Epidermal melanocyte (primary cell): ENCODE results near the gene USP31.
"Not testable (repeated sequence)": the region's sequence is repeated elsewhere in the genome, so short reads cannot be mapped to it uniquely, and the experiment has no call there.

Experiments
- DNase-seq: peaks from one replicate; pipeline ENCODE4 v3.0.0; 2011; ENCODE audit warnings: low spot score; ENCODE audit not compliant: insufficient read length

USP31 gene

DNA sequence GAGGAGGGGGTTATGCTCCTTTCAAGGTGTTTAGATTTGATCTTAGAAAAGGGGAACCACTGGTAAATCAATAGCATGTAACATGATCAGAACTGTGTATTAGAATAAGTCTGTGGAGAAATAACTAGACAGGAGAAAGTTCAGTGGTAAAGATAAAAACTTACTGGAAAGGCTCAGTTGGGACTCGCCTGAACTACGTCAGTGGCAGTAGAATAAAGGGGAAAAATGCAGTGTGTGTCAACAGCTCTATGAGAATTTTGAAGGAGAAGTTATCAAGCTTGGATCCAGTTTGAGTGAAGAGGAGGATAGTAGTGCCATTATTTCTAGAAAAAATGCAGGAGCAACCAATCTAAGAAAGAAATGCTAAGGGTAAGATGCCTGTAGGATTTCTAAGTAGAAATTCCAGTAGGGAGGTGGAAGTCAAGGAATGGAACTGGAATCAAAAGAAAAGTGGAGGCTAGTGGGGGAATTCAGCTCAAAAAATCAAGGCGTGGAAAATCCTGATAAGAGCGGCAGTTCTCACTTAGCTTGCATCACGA is 48.2 kb downstream of the USP31 start:
- no peak for DNase-seq

DNA sequence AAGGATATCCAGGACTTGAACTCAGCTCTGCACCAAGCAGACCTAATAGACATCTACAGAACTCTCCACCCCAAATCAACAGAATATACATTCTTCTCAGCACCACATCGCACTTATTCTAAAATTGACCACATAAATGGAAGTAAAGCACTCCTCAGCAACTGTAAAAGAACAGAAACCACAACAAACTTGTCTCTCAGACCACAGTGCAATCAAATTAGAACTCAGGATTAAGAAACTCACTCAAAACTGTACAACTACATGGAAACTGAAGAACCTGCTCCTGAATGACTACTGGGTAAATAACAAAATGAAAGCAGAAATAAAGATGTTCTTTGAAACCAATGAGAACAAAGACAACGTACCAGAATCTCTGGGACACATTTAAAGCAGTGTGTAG is 52.8 kb downstream of the USP31 start:
- DNase-seq = not testable (repeated sequence)

DNA sequence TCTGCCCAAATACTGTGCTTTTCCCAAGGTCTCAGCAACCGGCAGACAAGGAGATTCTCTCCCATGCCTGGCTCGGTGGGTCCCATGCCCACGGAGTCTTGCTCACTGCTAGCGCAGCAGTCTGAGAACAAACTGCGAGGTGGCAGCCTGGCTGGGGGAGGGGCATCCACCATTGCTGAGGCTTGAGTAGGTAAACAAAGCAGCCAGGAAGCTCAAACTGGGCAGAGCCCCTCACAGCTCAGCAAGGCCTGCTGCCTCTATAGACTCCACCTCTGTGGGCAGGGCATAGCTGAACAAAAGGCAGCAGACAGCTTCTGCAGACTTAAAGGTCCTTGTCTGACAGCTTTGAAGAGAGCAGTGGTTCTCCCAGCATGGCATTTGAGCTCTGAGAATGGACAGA is 55.1 kb downstream of the USP31 start:
- DNase-seq = not testable (repeated sequence)

DNA sequence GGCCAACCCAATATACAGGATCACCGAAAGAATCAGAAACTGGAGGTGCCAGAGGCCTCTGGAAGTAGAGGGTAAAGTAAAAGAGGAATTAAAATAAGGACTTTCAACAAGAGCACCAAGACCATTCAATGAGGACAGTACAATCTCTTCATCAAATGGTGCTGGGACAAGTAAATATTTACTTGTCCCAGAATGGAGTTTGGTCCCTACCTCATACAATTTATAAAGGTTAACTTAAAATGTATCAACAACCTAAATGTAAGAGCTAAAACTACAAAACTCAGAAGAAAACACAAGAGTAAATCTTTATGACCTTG is 56.5 kb downstream of the USP31 start:
- no peak for DNase-seq

DNA sequence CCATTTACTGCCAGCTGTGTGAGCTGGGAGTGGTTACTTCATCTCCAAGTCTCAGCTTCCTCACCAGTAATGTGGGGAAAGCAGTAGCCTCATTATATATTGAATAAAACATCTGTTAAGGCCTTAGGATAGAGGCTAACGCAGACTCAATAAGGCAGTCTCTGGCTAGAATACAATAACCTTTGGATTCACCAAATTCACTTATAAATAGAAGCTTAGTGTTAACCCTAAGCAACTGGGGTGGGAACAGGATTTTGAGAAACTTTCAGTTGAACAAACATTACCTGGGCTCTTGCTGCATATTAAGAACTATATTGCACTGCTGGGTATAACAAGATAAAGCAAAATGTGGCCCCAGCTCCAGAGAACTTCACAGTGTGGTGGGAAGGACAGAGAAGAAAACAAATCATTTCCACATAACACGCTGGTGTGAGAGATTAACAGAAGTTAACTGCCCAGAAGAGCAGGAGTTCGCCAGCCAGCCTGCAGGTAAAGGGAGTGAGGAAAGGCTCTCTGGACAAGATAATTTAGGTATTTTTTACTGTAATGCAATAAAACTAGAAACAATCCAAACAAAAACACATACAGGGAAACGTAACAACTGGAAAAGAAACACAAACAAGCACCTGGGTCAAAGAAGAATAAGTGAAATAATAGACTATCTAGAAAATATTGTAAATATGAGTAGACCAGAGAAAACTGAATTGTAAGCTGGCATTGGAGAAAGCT is 57.0 kb downstream of the USP31 start:
- no peak for DNase-seq

DNA sequence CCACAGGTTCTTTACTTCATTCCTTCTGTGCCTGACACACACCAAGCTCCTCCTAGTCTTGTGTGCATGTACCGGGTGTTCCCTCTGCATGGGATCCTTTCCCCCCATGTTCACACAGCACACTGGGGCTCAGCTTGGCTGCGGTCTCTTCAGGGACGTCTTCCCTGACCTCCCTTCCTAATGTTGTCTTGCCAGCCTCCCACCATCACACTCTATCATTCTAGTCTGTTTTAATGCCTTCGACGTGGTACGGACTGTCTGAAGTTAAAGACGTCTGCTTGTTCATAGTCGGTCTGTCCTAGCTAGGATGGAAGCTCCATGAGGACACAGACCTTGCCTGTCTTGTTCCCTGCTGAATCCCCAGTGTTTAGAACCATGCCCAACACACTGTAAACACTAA is 60.1 kb downstream of the USP31 start:
- DNase-seq = no peak

DNA sequence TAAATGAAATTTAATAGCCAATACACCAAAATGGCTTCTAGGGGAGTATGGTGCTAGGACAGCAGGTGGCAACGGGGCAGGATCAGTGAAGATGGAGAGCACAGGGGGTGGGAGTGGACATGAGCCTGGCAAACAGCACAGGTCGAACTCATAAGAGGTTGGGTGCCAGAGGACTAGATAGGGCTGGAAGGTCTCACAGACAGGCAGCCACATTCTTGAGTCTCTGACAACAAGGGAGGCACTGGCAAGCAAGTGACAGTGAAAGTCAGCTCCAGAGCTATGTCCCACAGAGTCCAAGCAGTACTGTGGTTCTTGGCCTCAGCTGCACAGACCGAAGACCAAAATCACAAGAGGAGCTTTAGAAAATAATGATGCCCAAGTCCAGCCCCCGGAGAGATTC is 61.2 kb downstream of the USP31 start:
- no peak for DNase-seq

DNA sequence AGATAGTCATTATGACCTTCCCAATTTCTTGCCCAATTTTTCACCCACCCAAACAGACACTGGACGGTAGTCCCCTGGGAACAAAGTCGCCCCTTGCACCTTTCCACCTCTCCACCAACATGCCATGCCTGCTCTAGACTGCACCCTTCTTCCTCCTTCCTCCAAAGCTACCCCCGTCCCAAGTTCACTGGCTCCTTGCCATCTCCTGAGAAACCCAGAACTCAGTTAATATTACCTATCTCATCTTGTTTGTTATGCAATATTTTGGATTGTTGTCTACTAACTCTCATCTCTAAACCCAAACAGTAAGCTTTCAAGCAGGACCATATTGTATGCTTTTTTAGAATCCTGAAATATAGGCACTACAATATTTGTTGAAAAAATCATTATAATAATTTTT is 63.3 kb downstream of the USP31 start:
- DNase-seq = no peak

DNA sequence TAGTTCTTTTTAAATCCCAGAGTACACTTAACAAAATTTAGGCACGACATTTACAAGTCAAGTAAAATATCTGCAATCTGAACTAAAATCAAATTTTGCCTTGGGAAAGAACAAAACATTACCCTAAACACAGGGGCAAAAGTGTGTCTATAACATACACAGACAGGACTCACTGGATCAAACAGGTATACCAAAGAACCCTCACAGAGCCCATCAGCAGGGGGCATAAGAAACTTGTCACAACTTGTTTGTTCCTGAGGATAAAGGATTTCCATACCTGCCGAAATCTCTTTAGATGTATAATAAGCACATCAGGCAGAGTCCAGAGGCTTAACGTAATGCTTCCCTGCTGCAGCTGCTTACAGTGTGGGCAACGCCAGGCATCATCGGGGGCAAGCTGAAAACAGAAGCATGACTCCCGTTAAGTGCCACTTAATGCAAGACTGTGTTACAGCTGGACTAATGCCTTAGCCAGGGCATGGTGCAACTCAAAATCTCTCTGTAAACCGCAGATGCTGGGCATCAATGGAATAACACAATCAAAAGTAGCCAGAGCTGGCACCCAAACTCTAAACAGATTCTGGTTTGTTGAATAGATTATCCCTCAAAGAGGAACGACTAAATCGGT is 67.0 kb downstream of the USP31 start:
- DNase-seq = no peak

DNA sequence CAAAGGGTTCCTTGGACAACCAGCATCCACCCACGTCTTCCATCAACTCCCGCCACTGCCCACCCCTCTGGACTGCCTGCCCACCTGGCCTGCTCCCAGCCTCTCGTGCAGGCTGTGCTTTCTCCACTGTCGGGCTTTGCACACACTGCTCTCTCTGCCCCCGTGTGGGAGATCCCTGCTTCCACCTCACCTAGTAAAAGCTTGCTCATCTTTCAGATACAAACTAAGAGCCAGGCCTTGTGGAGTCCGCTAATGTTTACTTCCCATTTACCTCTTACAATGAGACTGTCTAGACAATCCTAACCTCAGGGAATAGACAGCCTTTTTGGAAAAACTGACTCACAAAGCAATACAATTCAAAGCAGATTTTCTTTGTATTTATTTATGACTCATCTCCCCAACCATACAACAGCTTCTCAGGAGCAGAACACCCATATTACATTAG is 67.6 kb downstream of the USP31 start:
- no peak for DNase-seq

DNA sequence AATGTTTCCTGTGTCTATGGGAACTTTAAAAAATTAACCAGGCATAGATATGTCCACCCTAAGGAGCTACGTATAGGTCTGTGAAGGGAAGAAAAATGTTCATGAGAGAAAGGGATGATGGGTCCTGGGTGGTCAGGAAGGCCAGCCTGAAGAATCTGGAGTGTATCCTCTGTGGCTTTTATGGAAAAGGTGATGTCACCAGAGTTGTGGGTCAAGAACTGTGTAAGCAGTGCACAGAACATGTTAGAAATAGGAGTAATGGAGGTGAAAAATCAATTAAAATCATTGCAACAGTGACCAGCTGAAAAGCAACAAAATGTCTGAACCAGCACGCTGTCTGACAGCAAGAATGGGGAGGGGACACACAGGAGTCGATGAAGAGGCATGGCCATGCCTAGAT is 68.5 kb downstream of the USP31 start:
- DNase-seq = no peak

DNA sequence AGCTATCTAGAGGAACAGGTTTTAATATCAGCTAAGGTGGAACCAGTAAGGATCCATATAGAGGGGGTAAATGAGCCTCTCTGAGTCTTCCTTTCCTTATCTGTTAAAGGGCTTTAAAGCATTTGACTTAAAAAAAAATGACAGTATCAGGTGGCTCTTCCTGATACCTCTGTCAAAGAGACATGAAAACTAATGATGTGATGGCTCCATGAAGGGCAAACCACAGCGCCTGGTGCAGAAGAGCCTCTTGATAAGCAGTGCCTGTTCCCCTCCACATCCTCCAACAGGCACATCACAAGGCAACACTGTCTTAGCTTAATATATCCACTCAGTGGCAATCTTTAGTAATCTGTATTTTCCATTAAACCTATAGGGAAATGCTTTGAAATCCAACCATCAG is 68.9 kb downstream of the USP31 start:
- DNase-seq = no peak

DNA sequence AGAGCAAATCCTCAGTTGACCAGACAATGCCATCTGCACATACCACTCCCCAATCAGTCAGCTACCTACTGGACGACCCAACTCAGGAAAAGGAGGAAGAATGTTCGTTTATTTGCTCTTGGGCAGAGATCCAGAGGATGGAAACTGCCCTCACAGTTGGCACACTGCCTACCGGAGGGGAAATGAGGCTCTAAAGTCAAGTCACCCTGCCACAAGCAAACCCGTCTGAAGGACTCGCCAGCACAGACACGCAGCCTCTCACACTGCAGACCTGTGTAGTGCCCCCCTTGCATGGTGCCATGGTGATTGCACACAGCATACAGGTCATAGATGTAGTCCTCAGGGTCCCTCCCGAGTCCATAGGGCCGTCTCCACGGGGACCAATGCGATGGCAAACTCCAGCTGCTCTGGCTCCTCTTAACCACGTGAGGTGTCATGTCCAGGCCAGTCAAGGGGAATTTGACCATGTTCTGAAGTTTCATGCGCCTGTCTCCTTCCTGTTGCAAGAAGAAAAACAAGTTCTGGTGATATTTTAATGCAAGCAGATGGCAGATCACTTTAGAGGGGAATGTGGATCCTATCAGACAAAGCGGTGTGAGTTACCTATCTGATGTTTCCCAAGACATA is 69.5 kb downstream of the USP31 start:
- DNase-seq = no peak

DNA sequence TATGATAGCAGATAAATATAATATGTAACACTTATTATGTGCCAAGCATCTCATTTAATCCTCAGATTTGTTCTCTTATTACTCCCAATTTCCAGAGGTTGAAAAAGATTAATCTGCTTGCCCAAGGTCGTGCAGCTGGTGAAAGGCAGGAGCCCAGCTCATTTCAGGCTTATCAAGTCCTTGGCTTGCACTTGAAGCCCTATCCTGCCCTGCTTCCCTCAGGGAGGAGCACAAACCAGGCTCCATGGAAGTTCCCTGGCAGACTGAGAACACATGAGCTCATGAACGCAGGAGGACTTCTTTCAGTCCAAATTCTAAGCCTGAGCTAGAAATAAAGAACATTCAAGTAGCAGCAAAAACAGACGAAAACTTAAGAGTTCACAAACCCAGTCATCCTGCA is 74.8 kb downstream of the USP31 start:
- no peak for DNase-seq

DNA sequence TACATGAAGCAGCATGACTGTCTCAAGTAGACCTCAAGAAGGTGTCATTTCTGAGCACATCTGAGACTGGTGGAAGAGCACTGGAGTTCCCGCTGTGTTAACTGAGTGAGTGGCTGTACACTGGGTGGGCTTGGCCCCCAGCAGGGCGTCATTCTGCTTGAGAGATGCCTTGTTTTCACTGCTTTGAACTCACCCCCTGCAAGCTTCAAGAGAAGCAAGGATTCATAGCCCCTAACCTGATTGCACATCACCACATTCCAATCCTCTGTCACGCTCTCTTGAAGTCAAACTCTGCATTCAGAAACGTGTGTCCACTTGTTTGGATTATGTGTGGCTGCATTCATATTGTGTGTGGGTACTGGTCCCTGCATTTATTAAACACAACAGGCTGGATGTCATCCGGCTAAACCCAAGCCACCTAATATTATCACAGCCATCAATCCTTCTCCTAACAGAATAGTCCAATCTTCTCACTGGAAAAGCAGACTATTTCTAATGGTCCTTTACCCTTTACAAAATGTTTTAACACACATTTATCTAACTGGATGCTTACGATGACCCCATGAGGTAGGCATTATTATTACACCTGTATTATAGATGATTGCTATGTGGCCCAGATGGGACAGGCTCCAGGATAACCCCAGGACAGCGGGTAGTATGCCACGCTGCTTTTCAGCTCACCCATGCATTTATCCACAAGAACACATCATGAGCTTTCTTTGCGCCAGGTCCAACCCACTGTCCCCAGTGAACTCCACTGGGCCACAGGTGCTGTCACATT is 76.3 kb downstream of the USP31 start:
- no peak for DNase-seq

DNA sequence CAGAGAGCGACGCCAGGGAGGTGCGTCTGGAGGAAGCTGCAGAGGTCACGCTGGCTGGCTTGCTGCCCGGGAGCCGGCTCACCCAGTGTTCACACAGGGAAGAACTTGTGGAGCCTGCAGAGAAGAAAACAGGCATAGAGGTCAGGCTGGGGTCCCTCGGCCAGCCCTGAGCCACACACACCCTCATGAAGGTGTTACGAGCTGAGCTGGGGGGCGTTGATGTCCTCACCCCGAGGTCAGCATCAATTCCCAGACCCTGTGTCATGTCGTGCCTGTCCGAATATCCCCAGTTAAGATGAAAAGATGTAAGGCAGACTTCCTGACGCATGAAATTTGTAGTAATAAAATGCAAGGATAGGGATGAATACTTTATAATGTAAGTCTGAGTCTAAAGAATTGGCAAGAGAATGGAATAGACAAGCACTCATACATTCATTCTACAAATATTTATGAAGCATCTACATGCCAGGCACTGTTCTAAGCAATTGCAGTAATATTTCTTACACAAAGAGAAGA is 77.1 kb downstream of the USP31 start:
- DNase-seq = no peak

DNA sequence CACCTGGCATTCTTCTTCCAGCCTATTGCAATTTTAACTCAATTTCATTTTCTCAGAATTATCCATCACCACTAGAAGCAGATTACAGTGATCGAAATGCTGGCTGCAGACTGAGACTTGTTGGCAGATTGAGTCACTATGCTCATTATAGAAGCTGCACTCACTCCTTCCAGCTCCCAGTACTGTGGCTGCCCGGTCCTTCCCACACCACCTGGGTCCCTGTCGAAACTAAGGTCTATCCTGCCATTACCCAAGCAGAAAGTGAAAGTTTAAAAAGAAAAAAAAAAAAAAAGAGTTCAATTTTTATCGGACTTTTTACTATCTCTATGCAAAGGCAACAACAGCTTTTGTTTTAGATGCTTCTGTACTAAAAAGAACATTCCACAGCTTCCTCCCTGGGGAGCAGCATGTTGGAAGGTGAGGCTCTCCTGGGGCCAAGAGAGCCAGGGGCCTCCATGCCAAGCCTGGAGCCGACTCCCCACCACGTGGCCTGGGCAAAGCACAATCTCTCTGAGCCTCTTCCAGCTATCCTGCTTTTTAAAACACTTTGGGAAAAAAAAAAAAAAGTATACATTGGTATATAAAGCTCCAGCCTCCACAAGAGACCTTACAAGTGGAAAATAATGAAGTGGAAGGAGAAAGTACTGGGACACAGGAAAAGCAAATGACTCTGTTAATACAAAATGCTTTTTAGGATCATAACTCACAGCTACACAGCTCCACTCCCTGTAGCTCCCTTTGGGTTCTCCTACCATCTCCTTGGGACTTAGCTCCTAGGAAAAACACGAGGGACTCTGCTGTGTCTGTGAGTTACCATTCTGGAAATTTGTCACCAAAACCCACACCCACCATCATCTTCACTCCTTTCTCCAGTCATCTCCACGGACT is 77.8 kb downstream of the USP31 start:
- DNase-seq = no peak

DNA sequence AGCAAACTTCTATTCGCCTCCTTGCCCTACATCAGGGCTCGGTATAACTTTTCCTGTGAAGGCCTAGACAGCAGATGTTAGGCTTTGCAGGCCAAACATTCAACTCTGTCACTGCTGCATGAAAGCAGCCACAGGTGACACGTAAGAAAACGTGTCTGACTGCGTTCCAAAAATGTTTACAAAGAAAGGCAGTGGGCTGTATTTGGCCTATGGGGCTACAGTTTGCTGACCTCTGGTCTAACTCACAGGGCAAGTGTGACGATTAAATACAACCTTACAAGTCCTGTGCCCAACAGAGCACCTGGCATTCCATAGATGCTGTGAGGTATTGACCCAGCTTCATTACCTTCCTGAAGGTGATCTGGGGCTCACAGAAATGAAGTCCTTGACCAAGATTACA is 79.4 kb downstream of the USP31 start:
- no peak for DNase-seq

DNA sequence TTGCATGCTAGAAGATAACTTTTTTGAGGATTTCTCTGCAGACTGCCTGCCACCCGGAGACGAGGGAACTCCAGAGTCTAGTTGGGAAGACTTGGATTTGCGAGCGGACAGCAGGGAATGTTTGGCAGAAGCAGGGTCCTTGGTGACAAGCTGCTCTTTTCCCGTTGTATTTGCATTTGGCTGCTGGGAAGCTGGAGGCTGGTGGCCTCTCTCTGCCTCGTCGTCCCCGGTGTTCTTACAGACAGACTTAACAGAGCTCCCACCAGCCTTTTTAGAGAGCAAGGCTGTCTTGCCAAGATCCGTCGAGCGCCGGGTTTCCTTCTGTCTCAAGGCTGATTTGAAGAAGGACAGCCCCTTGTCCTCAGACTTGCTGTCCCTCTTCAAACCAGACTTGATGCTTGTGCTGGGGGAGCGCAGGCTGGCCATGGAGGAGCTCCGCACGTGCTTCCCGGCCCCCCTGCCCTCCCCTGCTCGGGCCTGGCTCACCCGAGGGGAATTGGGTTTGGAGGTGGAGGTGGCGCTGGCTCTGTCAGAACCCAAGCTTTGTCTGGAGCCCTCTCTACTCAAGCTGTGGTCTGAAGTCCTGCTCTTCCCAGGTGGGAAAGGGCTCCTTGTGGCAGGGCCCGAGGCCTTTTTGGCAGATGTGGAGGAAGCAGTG is 81.0 kb downstream of the USP31 start:
- no peak for DNase-seq

DNA sequence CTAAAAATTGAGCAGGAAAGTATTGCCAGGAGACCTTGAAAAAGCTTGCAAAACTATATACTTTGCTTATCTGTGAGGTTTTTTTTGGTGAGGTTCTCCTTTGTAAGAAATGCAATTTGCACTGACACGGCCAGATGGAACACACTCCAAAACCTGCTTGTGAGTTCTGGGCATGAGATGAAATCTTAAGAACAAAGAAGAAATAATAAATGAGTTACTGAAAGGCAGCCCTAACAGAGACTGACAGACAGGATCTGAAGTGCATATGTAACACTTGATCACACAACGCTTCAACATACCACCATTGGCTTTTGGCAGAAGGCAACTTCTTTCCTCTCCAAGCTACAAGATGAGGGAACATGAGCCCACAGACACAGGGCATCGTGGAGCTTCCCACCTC is 82.6 kb downstream of the USP31 start:
- DNase-seq = no peak
